Thyroid gland (tissue), 4 donors: ENCODE results near the gene TUBB4A. TPM values are rescaled to one million over a fixed set of nuclear protein-coding genes. Genes with fewer than 3 reads are reported as not detected.
A peak's percentile ranks its signal among the peaks of the same experiment; 100 is the strongest.

Experiments used
- DNase-seq, 2 donors: peaks; one replicate each; pipeline ENCODE4 v3.0.0-alpha.2; 2019
- H3K27ac ChIP-seq, 3 donors: fragments of 200-600 bp; sonication (generic); 1 replicate in 2 of 3; 2 replicates in 1 of 3; pipeline ENCODE4 v1.5.1; 2016 to 2019; ENCODE audit warnings: mild to moderate bottlenecking in 1 of 3, moderate library complexity in 1 of 3
- H3K27me3 ChIP-seq: fragments of 200-600 bp; sonication (generic); one replicate; pipeline ENCODE4 v1.5.1; 2019
- H3K36me3 ChIP-seq, 2 donors: fragments of 200-600 bp; sonication (generic); one replicate each; pipeline ENCODE4 v1.5.1; 2016 to 2019
- H3K4me1 ChIP-seq, 2 donors: fragments of 200-600 bp; sonication (generic); one replicate each; pipeline ENCODE4 v1.5.1; 2017 to 2019
- H3K4me3 ChIP-seq, 3 donors: fragments of 200-600 bp; sonication (generic); replicated peaks in 1 of 3; 1 replicate in 2 of 3; 2 replicates in 1 of 3; pipeline ENCODE4 v1.5.1; 2016; ENCODE audit warnings: mild to moderate bottlenecking in 1 of 3
- H3K9me3 ChIP-seq: fragments of 200-600 bp; sonication (generic); one replicate; pipeline ENCODE4 v1.5.1; 2017
- CTCF ChIP-seq, 6 experiments: fragments of 200-600 bp in 3 of 6; fragments of 450-650 bp in 3 of 6; sonication (generic) in 3 of 6; IDR thresholded peaks; one replicate each; pipeline ENCODE4 v1.5.1; 2016 to 2019; ENCODE audit warnings: antibody characterized with exemption in 6 of 6, mild to moderate bottlenecking in 2 of 6, inconsistent platforms in 1 of 6, moderate library complexity in 1 of 6
- POLR2A ChIP-seq, 2 donors: fragments of 450-650 bp; IDR thresholded peaks; one replicate each; pipeline ENCODE4 v1.6.1; 2017; ENCODE audit warnings: antibody characterized with exemption in 2 of 2, mild to moderate bottlenecking in 2 of 2, moderate library complexity in 1 of 2
- WGBS, 2 donors: methylation state at CpG; one replicate each; pipeline ENCODE4 v1.1.5; 2017; 5-methylcytosine and 5-hydroxymethylcytosine counted together
- intact Hi-C: fragments of 100-400 bp; cut with DNase I; formaldehyde crosslinking; loops from one replicate; pipeline ENCODE4 v1.15.1; 2023
- total RNA-seq, 4 donors: library from RNA; depleted of rRNA; stranded (reverse); fragments of >200 nt; gene quantifications; one replicate each; pipeline ENCODE4 v1.2.3, GENCODE V29; 2016

The TUBB4A gene
- total RNA-seq, 4 donors from 2014 or later: 0.22 to 0.67 (median 0.59) TPM; not detected in 1

DNA sequence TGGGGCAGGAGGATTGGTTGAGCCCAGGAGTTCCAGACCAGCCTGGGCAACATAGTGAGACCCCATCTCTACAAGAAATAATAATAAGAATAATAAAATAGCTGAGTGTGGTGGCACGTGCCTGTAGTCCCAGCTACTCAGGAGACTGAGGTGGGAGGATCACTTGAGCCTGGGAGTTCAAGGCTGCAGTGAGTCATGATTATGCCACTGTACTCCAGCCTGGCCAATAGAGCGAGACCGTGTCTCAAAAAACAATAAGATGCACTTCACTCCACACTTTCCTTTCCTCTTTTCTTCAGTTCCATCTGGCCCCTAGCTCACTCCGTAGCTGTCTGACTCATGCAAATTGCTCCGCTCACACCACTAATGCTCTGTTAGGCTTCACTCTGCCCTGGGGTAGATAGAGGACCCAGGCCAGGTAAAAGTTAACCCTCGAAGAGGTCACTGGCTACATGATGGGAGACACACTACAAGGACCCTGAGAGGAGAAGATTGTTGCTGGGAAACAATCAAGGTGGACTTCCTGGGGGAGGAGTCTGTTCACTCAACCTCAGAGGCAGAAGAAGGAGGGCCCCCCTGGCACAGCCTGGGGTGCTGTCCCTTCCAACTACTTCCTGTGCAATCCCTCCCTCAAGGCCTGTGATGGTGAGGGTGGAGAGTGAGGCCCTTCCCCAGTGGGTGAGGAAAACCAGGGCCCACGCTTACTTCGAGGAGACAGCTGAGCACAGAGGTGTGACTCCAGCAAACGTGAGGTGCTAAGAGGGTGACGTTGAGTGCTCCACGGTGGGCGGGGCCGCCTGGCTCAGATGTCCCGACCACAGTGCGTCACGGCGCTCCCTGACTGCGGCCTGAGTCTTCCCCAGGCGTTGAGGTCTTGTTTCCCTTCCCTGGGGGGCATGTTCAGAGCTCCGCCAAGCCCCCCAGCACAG, 19.9 kb upstream of the TUBB4A start:
- Histone ChIP-seq H3K36me3 (no peaks in the 10 kb centered on the region), H3K4me3 (no peak overlapping the region), H3K27me3 (no peaks in the 10 kb centered on the region), H3K9me3 (no peaks in the 10 kb centered on the region), H3K27ac (no peak overlapping the region), H3K4me1 (peaks cover 0 to 3% of the 10 kb centered on the region in 2 donors)
- WGBS, 2 donors: 53 to 60% methylated on average over 20 of the region's 20 CpGs
- intact Hi-C loops: no loop called here
- no peak for DNase-seq
- no peak for TF ChIP-seq CTCF (IDR thresholded peaks at IDR 0.05)
- no peak for TF ChIP-seq POLR2A (IDR thresholded peaks at IDR 0.05)

GRCh38 chr19:6519289-6519688, 17.2 kb upstream of the TUBB4A start:
- Histone ChIP-seq H3K4me1 (peaks cover 0 to 3% of the 10 kb centered on the region in 2 donors), H3K27ac (no peak overlapping the region), H3K9me3 (no peaks in the 10 kb centered on the region), H3K36me3 (no peaks in the 10 kb centered on the region), H3K4me3 (no peak overlapping the region), H3K27me3 (no peaks in the 10 kb centered on the region)
- no peak for DNase-seq
- intact Hi-C loops: loop anchor here (5.0 kb wide), 1 partner anchor 113 kb away; no protein-coding TSS in a partner anchor
- 69 to 77% methylated on average over 2 of the region's 2 CpGs for WGBS, 2 donors
- TF ChIP-seq CTCF (IDR thresholded peaks at IDR 0.05) (no peak), POLR2A (IDR thresholded peaks at IDR 0.05) (no peak)

DNA sequence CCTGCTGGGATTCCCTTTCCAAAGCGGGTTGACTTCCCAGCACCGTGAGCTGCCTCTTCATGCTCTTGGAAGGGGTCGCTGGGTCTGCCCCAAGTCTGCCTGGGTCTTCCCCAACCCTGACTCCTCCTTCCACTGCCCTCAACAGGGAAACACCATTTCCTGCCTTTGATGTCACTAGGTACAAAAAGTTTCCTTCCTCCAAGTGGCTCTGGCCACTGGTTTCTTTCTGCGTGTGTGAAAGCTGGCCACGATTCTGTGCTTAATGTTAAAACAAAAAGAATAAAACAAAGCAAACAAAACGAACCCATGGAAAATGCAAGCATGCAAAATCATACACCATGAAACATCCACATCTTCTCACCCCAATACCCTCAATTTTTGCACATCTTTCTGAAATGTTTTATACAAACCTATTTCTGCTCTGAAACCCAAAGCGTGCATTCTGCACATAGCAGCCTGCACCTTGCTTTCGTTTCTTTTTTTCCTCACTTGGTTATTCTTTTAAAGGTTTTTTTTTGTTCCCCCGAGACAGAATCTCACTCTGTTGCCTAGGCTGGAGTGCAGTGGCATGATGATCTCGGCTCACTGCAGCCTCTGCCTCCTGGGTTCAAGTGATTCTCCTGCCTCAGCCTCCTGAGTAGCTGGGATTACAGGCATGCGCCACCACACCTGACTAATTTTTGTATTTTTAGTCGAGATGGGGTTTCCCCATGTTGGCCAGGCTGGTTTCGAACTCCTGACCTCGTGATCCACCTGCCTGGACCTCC, 16.2 kb upstream of the TUBB4A start:
- 39 to 53% methylated on average over 14 of the region's 14 CpGs for WGBS, 2 donors

DNA sequence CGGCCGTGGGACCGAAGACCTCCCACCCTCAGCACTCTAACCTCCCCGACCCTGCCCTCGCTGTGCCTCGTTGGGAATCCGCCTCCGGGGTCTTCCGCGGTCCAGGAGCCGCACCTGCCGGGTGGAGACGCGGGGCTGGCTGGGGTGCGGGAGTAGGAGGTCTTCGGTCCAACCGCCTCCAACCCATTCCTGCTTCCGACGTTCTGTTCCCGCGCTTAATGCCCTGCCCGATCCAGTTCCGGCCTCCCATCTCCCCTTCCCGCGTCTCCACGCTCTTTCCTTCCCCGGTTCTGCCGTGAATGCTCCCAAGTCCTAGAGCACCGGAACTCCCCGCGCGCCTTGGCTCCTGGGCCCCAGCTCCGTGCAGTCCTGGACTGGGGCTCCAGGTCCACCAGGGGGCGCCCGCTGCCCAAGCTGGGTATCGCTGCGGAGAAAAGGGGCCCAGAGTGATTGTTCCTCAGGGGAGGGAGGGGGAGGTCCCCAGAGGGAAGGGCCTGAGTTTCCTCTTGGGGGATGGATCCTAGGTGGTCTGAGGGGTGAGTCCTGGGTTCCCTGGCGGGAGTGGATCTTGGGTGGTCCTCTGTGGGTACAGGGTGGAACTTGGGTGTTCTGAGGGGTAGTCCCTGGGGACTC, 14.7 kb upstream of the TUBB4A start:
- peak overlapping the region in 2 of 3 donors; percentile 21 to 42 for H3K4me3 ChIP-seq
- H3K36me3 ChIP-seq: no peaks in the 10 kb centered on the region
- TF ChIP-seq CTCF (IDR thresholded peaks at IDR 0.05) (peak; percentile 76 to 97 (median 88)), POLR2A (IDR thresholded peaks at IDR 0.05) (no peak)
- intact Hi-C loops: loop anchor here (5.0 kb wide), 1 partner anchor 116 kb away; no protein-coding TSS in a partner anchor
- peaks cover 0 to 3% of the 10 kb centered on the region in 2 donors for H3K4me1 ChIP-seq
- H3K9me3 ChIP-seq: no peaks in the 10 kb centered on the region
- no peaks in the 10 kb centered on the region for H3K27me3 ChIP-seq
- 0 to 1% methylated on average over 1 to 26 of the region's 38 CpGs for WGBS, 2 donors
- peak overlapping the region in 2 of 3 donors; percentile 31 to 53 for H3K27ac ChIP-seq
- DNase-seq: peak; percentile 83 to 90

More for the DNA sequence above, 16.2 kb upstream of the TUBB4A start:
- peaks cover 0 to 3% of the 10 kb centered on the region in 2 donors for H3K4me1 ChIP-seq
- no peak overlapping the region for H3K27ac ChIP-seq
- no peak for TF ChIP-seq CTCF (IDR thresholded peaks at IDR 0.05)
- no peak for TF ChIP-seq POLR2A (IDR thresholded peaks at IDR 0.05)
- DNase-seq: no peak
- H3K27me3 ChIP-seq: no peaks in the 10 kb centered on the region
- no peak overlapping the region for H3K4me3 ChIP-seq
- H3K36me3 ChIP-seq: no peaks in the 10 kb centered on the region
- H3K9me3 ChIP-seq: no peaks in the 10 kb centered on the region
- intact Hi-C loops: loop anchor here (5.0 kb wide), 1 partner anchor 114 kb away; no protein-coding TSS in a partner anchor
